Endothelial cell of umbilical vein (primary cell): ENCODE data around the gene DCLK2. TPM values are rescaled to one million over a fixed set of nuclear protein-coding genes. Genes with fewer than 3 reads are reported as not detected.

Source experiments
- BruUV-seq: library from RNA; stranded (reverse); fragments of 400-500 nt; replicated peaks from 2 replicates; lab custom pipeline; 2021; lab: Mats Ljungman, UMichigan
- CTCF ChIA-PET: fragments of 300-600, 350-600 bp; sonication (Branson Sonifier 250); formaldehyde crosslinking; loops from one replicate; lab custom pipeline; 2021; ENCODE audit warnings: antibody characterized with exemption, inconsistent platforms; lab: Charles Lee
- POLR2A ChIA-PET: fragments of 300-600, 350-600 bp; sonication (Branson Sonifier 250); formaldehyde crosslinking; loops from one replicate; lab custom pipeline; 2021; ENCODE audit warnings: antibody characterized with exemption, inconsistent platforms; lab: Charles Lee
- DNase-seq: peaks from one replicate; pipeline ENCODE4 v3.0.0-alpha.2; 2011; ENCODE audit warnings: low read depth, low spot score
- FAIRE-seq: peaks from 2 replicates; lab custom pipeline; 2011; peaks lifted over from hg19 to GRCh38; lab: Jason Lieb, UNC
- H2AFZ ChIP-seq: 2 replicates; pipeline ENCODE4 v1.6.0; 2012; ENCODE audit warnings: low read depth, low read length, control low read depth, inconsistent platforms
- H3K27ac ChIP-seq: 2 replicates; pipeline ENCODE4 v1.5.1; 2011; ENCODE audit warnings: low read depth, mild to moderate bottlenecking, control low read depth, low read length, moderate library complexity; ENCODE audit not compliant: insufficient read depth
- H3K27me3 ChIP-seq, 2 experiments: 2 replicates each; pipeline versions ENCODE4 v1.6.0 to v1.6.1; 2011; ENCODE audit warnings: low read length in 2 of 2, mixed read lengths in 1 of 2; ENCODE audit not compliant: control insufficient read depth in 2 of 2, insufficient read depth in 2 of 2
- H3K36me3 ChIP-seq, 2 experiments: 2 replicates in 1 of 2; 3 replicates in 1 of 2; pipeline ENCODE4 v1.5.1; 2011; ENCODE audit warnings: low read length in 2 of 2, mild to moderate bottlenecking in 1 of 2, moderate library complexity in 1 of 2; ENCODE audit not compliant: control insufficient read depth in 2 of 2, insufficient read depth in 2 of 2; ENCODE audit errors: extremely low read depth in 1 of 2
- H3K4me1 ChIP-seq: 3 replicates; pipeline ENCODE4 v1.5.1; 2011; ENCODE audit warnings: mild to moderate bottlenecking, low read length; ENCODE audit not compliant: control insufficient read depth, insufficient read depth; ENCODE audit errors: extremely low read depth
- H3K4me2 ChIP-seq: 2 replicates; pipeline ENCODE4 v1.6.1; 2011; ENCODE audit warnings: low read length, control low read depth, mixed read lengths; ENCODE audit not compliant: insufficient read depth
- H3K4me3 ChIP-seq, 3 experiments: fragments of 200-600 bp in 1 of 3; sonication (generic), shearing (Covaris generic) in 1 of 3; replicated peaks in 1 of 3; 2 replicates each; pipeline ENCODE4 v1.5.1; 2011 to 2016; ENCODE audit warnings: control low read depth in 3 of 3, low read length in 3 of 3, mild to moderate bottlenecking in 2 of 3, inconsistent platforms in 1 of 3, low read depth in 1 of 3, moderate library complexity in 1 of 3; ENCODE audit not compliant: insufficient read depth in 1 of 3
- H3K79me2 ChIP-seq: 2 replicates; pipeline ENCODE4 v1.6.0; 2012; ENCODE audit warnings: low read length, inconsistent platforms; ENCODE audit not compliant: control insufficient read depth, insufficient read depth
- H3K9ac ChIP-seq: replicated peaks from 2 replicates; pipeline ENCODE3; 2011; ENCODE audit warnings: low read length, control low read depth; ENCODE audit not compliant: insufficient read depth; ENCODE audit errors: extremely low read depth
- H3K9me1 ChIP-seq: replicated peaks from 3 replicates; pipeline ENCODE4 v1.6.0; 2011; ENCODE audit warnings: mild to moderate bottlenecking, low read length; ENCODE audit not compliant: control insufficient read depth, insufficient read depth; ENCODE audit errors: extremely low read depth
- H3K9me3 ChIP-seq: replicated peaks from 2 replicates; pipeline ENCODE4 v1.5.1; 2012; ENCODE audit warnings: low read length, inconsistent platforms; ENCODE audit not compliant: control insufficient read depth, insufficient read depth
- H4K20me1 ChIP-seq: replicated peaks from 2 replicates; pipeline ENCODE3; 2011; ENCODE audit warnings: mild to moderate bottlenecking, low read length; ENCODE audit not compliant: control insufficient read depth, insufficient read depth; ENCODE audit errors: extremely low read depth
- EZH2 ChIP-seq: IDR thresholded peaks from 2 replicates; pipeline ENCODE4 v1.6.1; 2012; ENCODE audit warnings: borderline replicate concordance, low read depth, mild to moderate bottlenecking, moderate library complexity, low read length, inconsistent platforms; ENCODE audit not compliant: severe bottlenecking
- FOS ChIP-seq: IDR thresholded peaks from 2 replicates; pipeline ENCODE4 v1.6.1; 2011; ENCODE audit warnings: mild to moderate bottlenecking, low read length, moderate library complexity, borderline replicate concordance; ENCODE audit not compliant: insufficient read depth
- GATA2 ChIP-seq: IDR thresholded peaks from 2 replicates; pipeline ENCODE4 v1.7.0; 2011; ENCODE audit warnings: low read depth, mild to moderate bottlenecking, moderate library complexity, mixed read lengths, low read length; ENCODE audit not compliant: insufficient read length, insufficient read depth
- JUN ChIP-seq: IDR thresholded peaks from 2 replicates; pipeline ENCODE4 v1.6.1; 2011; ENCODE audit warnings: borderline replicate concordance, low read depth; ENCODE audit not compliant: insufficient read length, insufficient read depth
- MYC ChIP-seq: IDR thresholded peaks from one replicate; pipeline ENCODE4 v1.6.1; 2011; ENCODE audit warnings: mild to moderate bottlenecking, low read depth, low read length
- POLR2A ChIP-seq: IDR thresholded peaks from 2 replicates; pipeline ENCODE4 v1.6.1; 2012; ENCODE audit warnings: low read depth, mild to moderate bottlenecking, control low read depth, low read length
- POLR2AphosphoS5 ChIP-seq: IDR thresholded peaks from 2 replicates; pipeline ENCODE4 v1.6.1; 2012; ENCODE audit warnings: low read depth, mild to moderate bottlenecking, control low read depth, low read length, moderate library complexity; ENCODE audit not compliant: insufficient read depth
- dilution Hi-C: fragments of 300-500 bp; cut with MboI; formaldehyde crosslinking; loops from one replicate; pipeline ENCODE4 v1.15.0; 2019; ENCODE audit warnings: low sequenced_read_pairs; ENCODE audit not compliant: extremely low pct_ligation_motif_present
- intact Hi-C: fragments of 100-400 bp; cut with micrococcal nuclease; formaldehyde crosslinking; loops from one replicate; pipeline ENCODE4 v1.10.0; 2022
- polyA plus RNA-seq, 4 experiments: library from polyadenylated mRNA; depleted of rRNA in 3 of 4; stranded (reverse) in 3 of 4; unstranded in 1 of 4; fragments of >200 nt; gene quantifications; 2 replicates each; pipeline versions ENCODE4 v1.2.1 to v1.2.3, GENCODE V29; 2011 to 2012; ENCODE audit warnings: missing spikeins in 1 of 4
- total RNA-seq: library from RNA; stranded (reverse); gene quantifications from 2 replicates; pipeline ENCODE4 v1.2.3, GENCODE V29; 2021
- TF ChIP-seq, protein P1 (sequence below): IDR thresholded peaks from 2 replicates; pipeline ENCODE4 v1.6.1; 2011; ENCODE audit not compliant: insufficient read depth, insufficient read length
- TF ChIP-seq, protein P2 (sequence below), 2 donors: IDR thresholded peaks; 1 replicate in 1 of 2; 2 replicates in 1 of 2; pipeline ENCODE4 v1.5.1; 2011; ENCODE audit warnings: low read length in 2 of 2, mild to moderate bottlenecking in 2 of 2, moderate library complexity in 2 of 2, control low read depth in 1 of 2, inconsistent platforms in 1 of 2, low read depth in 1 of 2; ENCODE audit not compliant: insufficient read depth in 1 of 2; ENCODE audit errors: extremely low read depth in 1 of 2

Gene DCLK2
- total and polyA plus RNA-seq, 2 donors (not counting 3 experiments of a cell fraction or from before 2014, with no cell fraction given), result 1.7 to 4.7 TPM

- dilution Hi-C loops (no loop called here), intact Hi-C loops (no loop called here)
- CTCF ChIA-PET, result interaction anchor here (0.8 to 7.5 kb wide), 7 partner anchors 8 to 213 kb away, joined by 3 to 299 read pairs (median 9); no protein-coding TSS in a partner anchor
- no peaks in the 10 kb centered on the region for H4K20me1 ChIP-seq
- H3K27me3 ChIP-seq, result no peaks in the 10 kb centered on the region
- DNase-seq (no peak), FAIRE-seq (no peak)
- no peaks in the 10 kb centered on the region for H3K9me1 ChIP-seq
- no peak overlapping the region for H3K4me3 ChIP-seq
- H3K9me3 ChIP-seq, result no peaks in the 10 kb centered on the region
- H3K27ac ChIP-seq, result no peak overlapping the region
- no peak overlapping the region for H2AFZ ChIP-seq
- no TSS peak for BruUV-seq
- no peak for TF ChIP-seq FOS
- no peak for TF ChIP-seq GATA2
- TF ChIP-seq MYC, result no peak
- H3K79me2 ChIP-seq, result no peaks in the 10 kb centered on the region
- H3K4me1 ChIP-seq, result no peaks in the 10 kb centered on the region
- H3K36me3 ChIP-seq, result no peaks in the 10 kb centered on the region
- no peak overlapping the region for H3K9ac ChIP-seq
- no peak overlapping the region for H3K4me2 ChIP-seq
- POLR2A ChIA-PET, result no interaction called here
These were observed 132.8 kb downstream of the DCLK2 start for GRCh38 chr4:150211016-150211415.

GRCh38 chr4:150211799-150212445 is 133.7 kb downstream of the DCLK2 start:
- no peak overlapping the region for H3K4me3 ChIP-seq
- H3K9ac ChIP-seq, result no peak overlapping the region
- TF ChIP-seq, protein P1, sequence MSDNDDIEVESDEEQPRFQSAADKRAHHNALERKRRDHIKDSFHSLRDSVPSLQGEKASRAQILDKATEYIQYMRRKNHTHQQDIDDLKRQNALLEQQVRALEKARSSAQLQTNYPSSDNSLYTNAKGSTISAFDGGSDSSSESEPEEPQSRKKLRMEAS, result no peak
- TF ChIP-seq MYC, result no peak
- no peak for TF ChIP-seq FOS
- TF ChIP-seq POLR2AphosphoS5, result no peak
- no peak for TF ChIP-seq EZH2
- TF ChIP-seq JUN, result no peak
- TF ChIP-seq GATA2, result no peak
- TF ChIP-seq POLR2A, result no peak
- TF ChIP-seq, protein P2, sequence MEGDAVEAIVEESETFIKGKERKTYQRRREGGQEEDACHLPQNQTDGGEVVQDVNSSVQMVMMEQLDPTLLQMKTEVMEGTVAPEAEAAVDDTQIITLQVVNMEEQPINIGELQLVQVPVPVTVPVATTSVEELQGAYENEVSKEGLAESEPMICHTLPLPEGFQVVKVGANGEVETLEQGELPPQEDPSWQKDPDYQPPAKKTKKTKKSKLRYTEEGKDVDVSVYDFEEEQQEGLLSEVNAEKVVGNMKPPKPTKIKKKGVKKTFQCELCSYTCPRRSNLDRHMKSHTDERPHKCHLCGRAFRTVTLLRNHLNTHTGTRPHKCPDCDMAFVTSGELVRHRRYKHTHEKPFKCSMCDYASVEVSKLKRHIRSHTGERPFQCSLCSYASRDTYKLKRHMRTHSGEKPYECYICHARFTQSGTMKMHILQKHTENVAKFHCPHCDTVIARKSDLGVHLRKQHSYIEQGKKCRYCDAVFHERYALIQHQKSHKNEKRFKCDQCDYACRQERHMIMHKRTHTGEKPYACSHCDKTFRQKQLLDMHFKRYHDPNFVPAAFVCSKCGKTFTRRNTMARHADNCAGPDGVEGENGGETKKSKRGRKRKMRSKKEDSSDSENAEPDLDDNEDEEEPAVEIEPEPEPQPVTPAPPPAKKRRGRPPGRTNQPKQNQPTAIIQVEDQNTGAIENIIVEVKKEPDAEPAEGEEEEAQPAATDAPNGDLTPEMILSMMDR (IDR thresholded peaks at IDR 0.05; ENCODE audit: extremely low read depth in 1 of 2, insufficient read depth in 1 of 2, low read depth in 1 of 2, low read length in 2 of 2), result no peak
- no peaks in the 10 kb centered on the region for H3K9me3 ChIP-seq
- no peaks in the 10 kb centered on the region for H3K9me1 ChIP-seq
- intact Hi-C loops, result no loop called here
- no TSS peak for BruUV-seq
- H3K79me2 ChIP-seq, result no peaks in the 10 kb centered on the region
- H4K20me1 ChIP-seq, result no peaks in the 10 kb centered on the region
- no peak overlapping the region for H3K27ac ChIP-seq
- ChIA-PET POLR2A (no interaction called here), CTCF (interaction anchor here (1.0 to 7.5 kb wide), 5 partner anchors 32 to 213 kb away, joined by 3 to 299 read pairs (median 49); no protein-coding TSS in a partner anchor)
- no peak overlapping the region for H2AFZ ChIP-seq
- H3K36me3 ChIP-seq, result no peaks in the 10 kb centered on the region
- no peaks in the 10 kb centered on the region for H3K27me3 ChIP-seq
- dilution Hi-C loops, result no loop called here
- no peak overlapping the region for H3K4me2 ChIP-seq
- H3K4me1 ChIP-seq, result no peaks in the 10 kb centered on the region
- FAIRE-seq (no peak), DNase-seq (no peak)
